Osteoblast (primary cell): Measurements from ENCODE around the gene PELI1. TPM values are rescaled to one million over a fixed set of nuclear protein-coding genes. Genes with fewer than 3 reads are reported as not detected.
A peak's percentile ranks its signal among the peaks of the same experiment; 100 is the strongest.

Source experiments
- DNase-seq: peaks from one replicate; pipeline ENCODE4 v3.0.0; 2011; ENCODE audit warnings: low spot score, mixed read lengths; ENCODE audit not compliant: insufficient read length; ENCODE audit errors: missing footprints
- H2AFZ ChIP-seq: 2 replicates; pipeline ENCODE4 v1.6.0; 2011; ENCODE audit warnings: mild to moderate bottlenecking, low read length
- H3K27ac ChIP-seq: 2 replicates; pipeline ENCODE4 v1.5.1; 2011; ENCODE audit warnings: mild to moderate bottlenecking, low read depth, low read length, moderate library complexity
- H3K27me3 ChIP-seq: 2 replicates; pipeline ENCODE4 v1.6.0; 2012; ENCODE audit warnings: mild to moderate bottlenecking, control low read depth, inconsistent platforms, low read length, moderate library complexity; ENCODE audit not compliant: insufficient read depth
- H3K36me3 ChIP-seq: 2 replicates; pipeline ENCODE4 v1.5.1; 2011; ENCODE audit warnings: mild to moderate bottlenecking, low read length, control low read depth, moderate library complexity; ENCODE audit not compliant: insufficient read depth
- H3K4me1 ChIP-seq: 2 replicates; pipeline ENCODE4 v1.5.1; 2011; ENCODE audit warnings: mild to moderate bottlenecking, low read length, control low read depth, moderate library complexity; ENCODE audit not compliant: insufficient read depth
- H3K4me2 ChIP-seq: 2 replicates; pipeline ENCODE4 v1.6.0; 2011; ENCODE audit warnings: mild to moderate bottlenecking, low read length; ENCODE audit not compliant: insufficient read depth
- H3K4me3 ChIP-seq: fragments of 200-600 bp; sonication (generic); 3 replicates; pipeline ENCODE4 v1.5.1; 2012; ENCODE audit warnings: mild to moderate bottlenecking, low read length, inconsistent platforms; ENCODE audit not compliant: insufficient read depth
- H3K79me2 ChIP-seq: 2 replicates; pipeline ENCODE4 v1.6.0; 2012; ENCODE audit warnings: mild to moderate bottlenecking, low read length, control low read depth, inconsistent platforms; ENCODE audit not compliant: insufficient read depth
- H3K9me3 ChIP-seq: 2 replicates; pipeline ENCODE4 v1.5.1; 2011; ENCODE audit warnings: low read depth, low read length, control low read depth
- H4K20me1 ChIP-seq: 2 replicates; pipeline ENCODE4 v1.6.0; 2012; ENCODE audit warnings: mild to moderate bottlenecking, low read length, control low read depth; ENCODE audit not compliant: insufficient read depth
- CTCF ChIP-seq: IDR thresholded peaks from 2 replicates; pipeline ENCODE4 v1.5.1; 2011; ENCODE audit warnings: mild to moderate bottlenecking, low read depth, low read length, moderate library complexity; ENCODE audit errors: extremely low read depth
- total RNA-seq: library from RNA; depleted of rRNA; stranded (reverse); fragments of >200 nt; gene quantifications from 2 replicates; pipeline ENCODE4 v1.2.3, GENCODE V29; 2012

The PELI1 gene
- total RNA-seq, 1 donor: 5.1 TPM

- Histone ChIP-seq H3K4me3 (no peak overlapping the region), H3K27ac (no peak overlapping the region), H4K20me1 (no peaks in the 10 kb centered on the region), H3K79me2 (peaks cover 12% of the 10 kb centered on the region), H3K4me1 (peaks cover 8% of the 10 kb centered on the region), H2AFZ (no peak overlapping the region), H3K9me3 (no peaks in the 10 kb centered on the region), H3K27me3 (no peaks in the 10 kb centered on the region), H3K4me2 (no peak overlapping the region), H3K36me3 (no peaks in the 10 kb centered on the region)
- no peak for TF ChIP-seq CTCF
- DNase-seq: no peak
These were observed 8.8 kb downstream of the PELI1 start for GRCh38 chr2:64135421-64135820.

GRCh38 chr2:64134813-64135212 is 9.4 kb downstream of the PELI1 start:
- no peak overlapping the region for H3K4me2 ChIP-seq
- peaks cover 10% of the 10 kb centered on the region for H3K79me2 ChIP-seq
- H3K4me3 ChIP-seq: no peak overlapping the region
- no peak for DNase-seq
- H3K9me3 ChIP-seq: no peaks in the 10 kb centered on the region
- H2AFZ ChIP-seq: no peak overlapping the region
- no peaks in the 10 kb centered on the region for H3K27me3 ChIP-seq
- H3K4me1 ChIP-seq: peaks cover 6% of the 10 kb centered on the region
- no peak for TF ChIP-seq CTCF
- H3K27ac ChIP-seq: no peak overlapping the region
- H3K36me3 ChIP-seq: no peaks in the 10 kb centered on the region
- no peaks in the 10 kb centered on the region for H4K20me1 ChIP-seq

- no peak for DNase-seq
- Histone ChIP-seq H3K36me3 (no peaks in the 10 kb centered on the region), H3K9me3 (no peaks in the 10 kb centered on the region), H3K79me2 (peaks cover 8% of the 10 kb centered on the region), H3K4me1 (peaks cover 6% of the 10 kb centered on the region), H3K4me2 (no peak overlapping the region), H4K20me1 (no peaks in the 10 kb centered on the region), H3K4me3 (no peak overlapping the region), H3K27me3 (no peaks in the 10 kb centered on the region), H3K27ac (peak overlapping the region; percentile 18), H2AFZ (peak overlapping the region; percentile 32)
- no peak for TF ChIP-seq CTCF
These were observed 10.4 kb downstream of the PELI1 start for GRCh38 chr2:64133828-64134227.

- Histone ChIP-seq H3K4me1 (peaks cover 6% of the 10 kb centered on the region), H3K4me2 (no peak overlapping the region), H4K20me1 (no peaks in the 10 kb centered on the region), H3K9me3 (no peaks in the 10 kb centered on the region), H2AFZ (no peak overlapping the region), H3K79me2 (peaks cover 7% of the 10 kb centered on the region), H3K36me3 (no peaks in the 10 kb centered on the region), H3K27me3 (no peaks in the 10 kb centered on the region), H3K27ac (no peak overlapping the region), H3K4me3 (no peak overlapping the region)
- DNase-seq: no peak
- TF ChIP-seq CTCF: no peak
These were observed 10.9 kb downstream of the PELI1 start for GRCh38 chr2:64133354-64133753.
